Endothelial cell of umbilical vein (primary cell): ENCODE measurements around the gene LTB4R. TPM values are rescaled to one million over a fixed set of nuclear protein-coding genes. Genes with fewer than 3 reads are reported as not detected.

ENCODE experiments used
- BruUV-seq: library from RNA; stranded (reverse); fragments of 400-500 nt; replicated peaks from 2 replicates; lab custom pipeline; 2021; lab: Mats Ljungman, UMichigan
- CTCF ChIA-PET: fragments of 300-600, 350-600 bp; sonication (Branson Sonifier 250); formaldehyde crosslinking; loops from one replicate; lab custom pipeline; 2021; ENCODE audit warnings: antibody characterized with exemption, inconsistent platforms; lab: Charles Lee
- POLR2A ChIA-PET: fragments of 300-600, 350-600 bp; sonication (Branson Sonifier 250); formaldehyde crosslinking; loops from one replicate; lab custom pipeline; 2021; ENCODE audit warnings: antibody characterized with exemption, inconsistent platforms; lab: Charles Lee
- DNase-seq: peaks from one replicate; pipeline ENCODE4 v3.0.0-alpha.2; 2011; ENCODE audit warnings: low read depth, low spot score
- FAIRE-seq: peaks from 2 replicates; lab custom pipeline; 2011; peaks lifted over from hg19 to GRCh38; lab: Jason Lieb, UNC
- H2AFZ ChIP-seq: 2 replicates; pipeline ENCODE4 v1.6.0; 2012; ENCODE audit warnings: low read depth, low read length, control low read depth, inconsistent platforms
- H3K27ac ChIP-seq: 2 replicates; pipeline ENCODE4 v1.5.1; 2011; ENCODE audit warnings: low read depth, mild to moderate bottlenecking, control low read depth, low read length, moderate library complexity; ENCODE audit not compliant: insufficient read depth
- H3K27me3 ChIP-seq, 2 experiments: 2 replicates each; pipeline versions ENCODE4 v1.6.0 to v1.6.1; 2011; ENCODE audit warnings: low read length in 2 of 2, mixed read lengths in 1 of 2; ENCODE audit not compliant: control insufficient read depth in 2 of 2, insufficient read depth in 2 of 2
- H3K36me3 ChIP-seq, 2 experiments: 2 replicates in 1 of 2; 3 replicates in 1 of 2; pipeline ENCODE4 v1.5.1; 2011; ENCODE audit warnings: low read length in 2 of 2, mild to moderate bottlenecking in 1 of 2, moderate library complexity in 1 of 2; ENCODE audit not compliant: control insufficient read depth in 2 of 2, insufficient read depth in 2 of 2; ENCODE audit errors: extremely low read depth in 1 of 2
- H3K4me1 ChIP-seq: 3 replicates; pipeline ENCODE4 v1.5.1; 2011; ENCODE audit warnings: mild to moderate bottlenecking, low read length; ENCODE audit not compliant: control insufficient read depth, insufficient read depth; ENCODE audit errors: extremely low read depth
- H3K4me2 ChIP-seq: 2 replicates; pipeline ENCODE4 v1.6.1; 2011; ENCODE audit warnings: low read length, control low read depth, mixed read lengths; ENCODE audit not compliant: insufficient read depth
- H3K4me3 ChIP-seq, 3 experiments: fragments of 200-600 bp in 1 of 3; sonication (generic), shearing (Covaris generic) in 1 of 3; replicated peaks in 1 of 3; 2 replicates each; pipeline ENCODE4 v1.5.1; 2011 to 2016; ENCODE audit warnings: control low read depth in 3 of 3, low read length in 3 of 3, mild to moderate bottlenecking in 2 of 3, inconsistent platforms in 1 of 3, low read depth in 1 of 3, moderate library complexity in 1 of 3; ENCODE audit not compliant: insufficient read depth in 1 of 3
- H3K79me2 ChIP-seq: 2 replicates; pipeline ENCODE4 v1.6.0; 2012; ENCODE audit warnings: low read length, inconsistent platforms; ENCODE audit not compliant: control insufficient read depth, insufficient read depth
- H3K9ac ChIP-seq: replicated peaks from 2 replicates; pipeline ENCODE3; 2011; ENCODE audit warnings: low read length, control low read depth; ENCODE audit not compliant: insufficient read depth; ENCODE audit errors: extremely low read depth
- H3K9me1 ChIP-seq: replicated peaks from 3 replicates; pipeline ENCODE4 v1.6.0; 2011; ENCODE audit warnings: mild to moderate bottlenecking, low read length; ENCODE audit not compliant: control insufficient read depth, insufficient read depth; ENCODE audit errors: extremely low read depth
- H3K9me3 ChIP-seq: replicated peaks from 2 replicates; pipeline ENCODE4 v1.5.1; 2012; ENCODE audit warnings: low read length, inconsistent platforms; ENCODE audit not compliant: control insufficient read depth, insufficient read depth
- H4K20me1 ChIP-seq: replicated peaks from 2 replicates; pipeline ENCODE3; 2011; ENCODE audit warnings: mild to moderate bottlenecking, low read length; ENCODE audit not compliant: control insufficient read depth, insufficient read depth; ENCODE audit errors: extremely low read depth
- EZH2 ChIP-seq: IDR thresholded peaks from 2 replicates; pipeline ENCODE4 v1.6.1; 2012; ENCODE audit warnings: borderline replicate concordance, low read depth, mild to moderate bottlenecking, moderate library complexity, low read length, inconsistent platforms; ENCODE audit not compliant: severe bottlenecking
- FOS ChIP-seq: IDR thresholded peaks from 2 replicates; pipeline ENCODE4 v1.6.1; 2011; ENCODE audit warnings: mild to moderate bottlenecking, low read length, moderate library complexity, borderline replicate concordance; ENCODE audit not compliant: insufficient read depth
- GATA2 ChIP-seq: IDR thresholded peaks from 2 replicates; pipeline ENCODE4 v1.7.0; 2011; ENCODE audit warnings: low read depth, mild to moderate bottlenecking, moderate library complexity, mixed read lengths, low read length; ENCODE audit not compliant: insufficient read length, insufficient read depth
- JUN ChIP-seq: IDR thresholded peaks from 2 replicates; pipeline ENCODE4 v1.6.1; 2011; ENCODE audit warnings: borderline replicate concordance, low read depth; ENCODE audit not compliant: insufficient read length, insufficient read depth
- MAX ChIP-seq: IDR thresholded peaks from 2 replicates; pipeline ENCODE4 v1.6.1; 2011; ENCODE audit not compliant: insufficient read depth, insufficient read length
- MYC ChIP-seq: IDR thresholded peaks from one replicate; pipeline ENCODE4 v1.6.1; 2011; ENCODE audit warnings: mild to moderate bottlenecking, low read depth, low read length
- POLR2A ChIP-seq: IDR thresholded peaks from 2 replicates; pipeline ENCODE4 v1.6.1; 2012; ENCODE audit warnings: low read depth, mild to moderate bottlenecking, control low read depth, low read length
- POLR2AphosphoS5 ChIP-seq: IDR thresholded peaks from 2 replicates; pipeline ENCODE4 v1.6.1; 2012; ENCODE audit warnings: low read depth, mild to moderate bottlenecking, control low read depth, low read length, moderate library complexity; ENCODE audit not compliant: insufficient read depth
- dilution Hi-C: fragments of 300-500 bp; cut with MboI; formaldehyde crosslinking; loops from one replicate; pipeline ENCODE4 v1.15.0; 2019; ENCODE audit warnings: low sequenced_read_pairs; ENCODE audit not compliant: extremely low pct_ligation_motif_present
- intact Hi-C: fragments of 100-400 bp; cut with micrococcal nuclease; formaldehyde crosslinking; loops from one replicate; pipeline ENCODE4 v1.10.0; 2022
- polyA plus RNA-seq, 4 experiments: library from polyadenylated mRNA; depleted of rRNA in 3 of 4; stranded (reverse) in 3 of 4; unstranded in 1 of 4; fragments of >200 nt; gene quantifications; 2 replicates each; pipeline versions ENCODE4 v1.2.1 to v1.2.3, GENCODE V29; 2011 to 2012; ENCODE audit warnings: missing spikeins in 1 of 4
- total RNA-seq: library from RNA; stranded (reverse); gene quantifications from 2 replicates; pipeline ENCODE4 v1.2.3, GENCODE V29; 2021
- TF ChIP-seq, protein P1 (sequence below), 2 donors: IDR thresholded peaks; 1 replicate in 1 of 2; 2 replicates in 1 of 2; pipeline ENCODE4 v1.5.1; 2011; ENCODE audit warnings: low read length in 2 of 2, mild to moderate bottlenecking in 2 of 2, moderate library complexity in 2 of 2, control low read depth in 1 of 2, inconsistent platforms in 1 of 2, low read depth in 1 of 2; ENCODE audit not compliant: insufficient read depth in 1 of 2; ENCODE audit errors: extremely low read depth in 1 of 2

Gene LTB4R
- total and polyA plus RNA-seq, 2 donors (not counting 3 experiments of a cell fraction or from before 2014, with no cell fraction given): 9.1 to 10.5 TPM

- intact Hi-C loops: no loop called here
- no peaks in the 10 kb centered on the region for H3K9me1 ChIP-seq
- FAIRE-seq (no peak), DNase-seq (no peak)
- H3K9ac ChIP-seq: no peak overlapping the region
- H4K20me1 ChIP-seq: no peaks in the 10 kb centered on the region
- H3K27ac ChIP-seq: no peak overlapping the region
- no peaks in the 10 kb centered on the region for H3K9me3 ChIP-seq
- BruUV-seq: no TSS peak
- peaks cover 5% of the 10 kb centered on the region for H3K4me1 ChIP-seq
- dilution Hi-C loops: no loop called here
- no peak overlapping the region for H2AFZ ChIP-seq
- TF ChIP-seq EZH2 (no peak), JUN (no peak), GATA2 (no peak), MYC (no peak), FOS (no peak), MAX (no peak), POLR2A (no peak), POLR2AphosphoS5 (no peak)
- TF ChIP-seq, protein P1, sequence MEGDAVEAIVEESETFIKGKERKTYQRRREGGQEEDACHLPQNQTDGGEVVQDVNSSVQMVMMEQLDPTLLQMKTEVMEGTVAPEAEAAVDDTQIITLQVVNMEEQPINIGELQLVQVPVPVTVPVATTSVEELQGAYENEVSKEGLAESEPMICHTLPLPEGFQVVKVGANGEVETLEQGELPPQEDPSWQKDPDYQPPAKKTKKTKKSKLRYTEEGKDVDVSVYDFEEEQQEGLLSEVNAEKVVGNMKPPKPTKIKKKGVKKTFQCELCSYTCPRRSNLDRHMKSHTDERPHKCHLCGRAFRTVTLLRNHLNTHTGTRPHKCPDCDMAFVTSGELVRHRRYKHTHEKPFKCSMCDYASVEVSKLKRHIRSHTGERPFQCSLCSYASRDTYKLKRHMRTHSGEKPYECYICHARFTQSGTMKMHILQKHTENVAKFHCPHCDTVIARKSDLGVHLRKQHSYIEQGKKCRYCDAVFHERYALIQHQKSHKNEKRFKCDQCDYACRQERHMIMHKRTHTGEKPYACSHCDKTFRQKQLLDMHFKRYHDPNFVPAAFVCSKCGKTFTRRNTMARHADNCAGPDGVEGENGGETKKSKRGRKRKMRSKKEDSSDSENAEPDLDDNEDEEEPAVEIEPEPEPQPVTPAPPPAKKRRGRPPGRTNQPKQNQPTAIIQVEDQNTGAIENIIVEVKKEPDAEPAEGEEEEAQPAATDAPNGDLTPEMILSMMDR (IDR thresholded peaks at IDR 0.05; ENCODE audit: extremely low read depth in 1 of 2, insufficient read depth in 1 of 2, low read depth in 1 of 2, low read length in 2 of 2): no peak
- no peaks in the 10 kb centered on the region for H3K27me3 ChIP-seq
- CTCF ChIA-PET: interaction anchor here (4.4 to 20.1 kb wide), 3 partner anchors 10 to 110 kb away, joined by 14 to 811 read pairs (median 23); partner anchors contain the start of genes CBLN3, CIDEB and KHNYN
- H3K79me2 ChIP-seq: no peaks in the 10 kb centered on the region
- POLR2A ChIA-PET: no interaction called here
- no peak overlapping the region for H3K4me3 ChIP-seq
- H3K4me2 ChIP-seq: no peak overlapping the region
- peaks cover 0 to 18% of the 10 kb centered on the region in 2 experiments for H3K36me3 ChIP-seq
Measured at GRCh38 chr14:24324024-24324423, 12.7 kb downstream of the LTB4R start.
